ENCODE data around the gene HSD17B8.
A peak's percentile ranks its signal among the peaks of the same experiment; 100 is the strongest.

Gene HSD17B8

DNA sequence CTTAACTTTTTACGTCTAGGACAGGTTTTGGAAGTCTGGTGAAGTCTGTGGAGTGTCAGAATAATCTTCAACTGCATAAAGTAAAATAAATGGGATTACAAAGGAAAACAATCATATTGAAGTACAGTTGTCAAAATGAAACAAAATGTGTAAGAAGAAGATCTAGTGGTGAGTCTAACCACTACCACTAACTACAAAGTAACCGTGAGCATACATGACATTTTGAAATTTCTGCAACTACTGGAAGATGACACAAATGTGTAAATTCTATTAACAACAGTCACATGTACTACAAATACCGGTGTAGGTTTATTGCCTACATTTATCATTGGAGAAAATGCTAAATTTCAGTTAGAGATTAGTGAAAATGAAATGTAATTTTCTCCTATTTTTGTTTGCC, 37.5 kb downstream of the HSD17B8 start:
- DNase-seq (ENCODE audit: low spot score), result no peak

DNA sequence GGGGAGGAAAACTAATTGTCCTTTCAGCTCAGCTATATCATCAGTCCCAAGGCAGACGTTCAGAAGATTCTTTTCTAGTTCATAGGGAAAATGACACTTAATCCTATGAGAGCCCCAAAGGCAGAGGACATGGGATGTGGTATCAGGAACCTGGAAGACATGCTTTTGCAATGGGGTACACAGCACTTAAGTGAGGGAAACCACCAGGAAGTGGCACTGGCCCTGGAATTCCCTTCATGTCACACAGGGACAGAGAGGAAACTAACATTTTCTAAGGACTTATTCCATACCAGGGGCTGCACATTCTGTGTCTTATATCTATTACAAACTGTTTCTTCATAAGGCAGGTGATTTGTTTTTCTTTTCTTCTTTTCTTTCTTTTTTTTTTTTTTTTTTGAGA, 39.0 kb downstream of the HSD17B8 start:
- DNase-seq (ENCODE audit: low spot score), result no peak

DNA sequence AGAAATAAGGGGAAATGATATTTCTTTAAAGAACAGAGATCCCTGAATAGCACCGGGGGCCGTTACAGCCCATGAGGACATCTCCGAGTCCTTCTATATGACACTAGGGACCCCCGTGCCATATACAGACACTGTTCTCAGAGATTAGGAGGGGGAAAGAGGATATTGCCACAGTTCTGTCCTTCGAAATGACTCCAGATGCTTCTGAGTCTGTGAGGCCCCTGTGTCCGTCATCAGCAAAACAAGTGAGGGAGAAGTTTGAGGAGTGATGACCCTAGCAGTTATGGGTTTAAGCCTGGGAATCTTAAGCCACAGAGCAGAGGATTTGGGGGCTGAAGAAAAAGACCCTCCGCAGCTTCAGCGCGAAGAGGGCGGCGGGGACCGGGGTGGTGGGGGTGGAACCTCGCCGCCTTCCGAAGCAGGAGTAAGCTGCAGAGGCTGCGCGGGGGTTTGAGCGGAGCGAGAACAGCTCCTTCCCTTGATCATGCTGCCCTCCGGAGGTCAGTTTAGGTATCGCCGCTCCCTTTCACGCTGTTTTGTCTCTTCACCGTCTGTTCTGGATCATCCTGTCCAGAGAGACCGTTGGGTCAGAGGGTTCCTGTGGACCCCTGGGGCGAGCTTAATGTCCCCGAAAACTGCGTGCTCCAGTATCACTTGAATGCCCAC, 43.7 kb downstream of the HSD17B8 start:
- peak; percentile 92 for DNase-seq (ENCODE audit: low spot score)

- no peak for DNase-seq (ENCODE audit: low spot score)
These were observed 44.1 kb downstream of the HSD17B8 start for GRCh38 chr6:33248643-33248931.

- DNase-seq (ENCODE audit: low spot score), result peak; percentile 100
These were observed 44.7 kb downstream of the HSD17B8 start for GRCh38 chr6:33248932-33249731.

DNA sequence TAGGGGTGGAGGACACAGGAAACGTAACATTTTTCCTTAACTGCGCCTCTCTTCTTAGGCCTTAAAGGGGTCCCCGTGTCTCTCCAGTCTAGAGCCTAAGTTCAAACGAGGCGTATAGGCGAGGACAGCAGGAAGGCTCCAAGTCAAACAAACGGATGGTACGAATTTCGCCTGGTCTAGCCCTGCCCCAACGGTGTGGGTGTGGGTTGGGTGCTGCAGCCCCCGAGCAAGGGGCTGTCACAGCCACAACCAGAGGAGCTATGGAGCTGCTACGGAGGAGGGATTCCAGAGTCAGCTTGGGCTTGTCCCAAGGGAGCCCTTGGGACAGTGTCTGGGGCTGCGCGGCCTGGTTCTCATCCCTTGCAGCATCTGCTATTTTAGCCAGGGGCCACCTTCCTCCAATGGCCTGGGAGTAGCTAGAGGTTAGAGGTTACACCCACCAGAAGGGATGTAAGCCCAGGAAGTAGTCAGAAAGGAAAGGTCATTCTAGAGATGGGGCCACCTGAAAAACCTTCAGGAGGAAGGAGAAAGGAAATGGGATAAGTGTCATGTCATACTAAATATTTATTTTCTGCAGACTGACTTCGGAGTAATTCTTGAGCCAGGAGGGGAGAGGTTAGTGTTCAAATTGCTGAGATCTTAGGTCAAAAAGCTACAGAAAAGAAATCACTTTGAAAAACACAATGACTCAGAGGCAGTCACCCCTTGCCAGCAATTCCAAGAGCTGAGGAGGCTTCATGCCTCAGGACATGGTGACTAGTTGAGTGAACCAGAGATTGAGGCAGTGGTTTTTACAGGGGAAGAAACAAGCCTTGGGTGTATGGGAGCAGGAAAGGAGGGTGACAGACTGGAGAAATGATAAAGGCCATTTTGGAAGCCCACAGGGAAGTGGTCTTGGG, 45.5 kb downstream of the HSD17B8 start:
- no peak for DNase-seq (ENCODE audit: low spot score)

GRCh38 chr6:33250731-33251130, 46.3 kb downstream of the HSD17B8 start:
- DNase-seq (ENCODE audit: low spot score), result no peak

DNA sequence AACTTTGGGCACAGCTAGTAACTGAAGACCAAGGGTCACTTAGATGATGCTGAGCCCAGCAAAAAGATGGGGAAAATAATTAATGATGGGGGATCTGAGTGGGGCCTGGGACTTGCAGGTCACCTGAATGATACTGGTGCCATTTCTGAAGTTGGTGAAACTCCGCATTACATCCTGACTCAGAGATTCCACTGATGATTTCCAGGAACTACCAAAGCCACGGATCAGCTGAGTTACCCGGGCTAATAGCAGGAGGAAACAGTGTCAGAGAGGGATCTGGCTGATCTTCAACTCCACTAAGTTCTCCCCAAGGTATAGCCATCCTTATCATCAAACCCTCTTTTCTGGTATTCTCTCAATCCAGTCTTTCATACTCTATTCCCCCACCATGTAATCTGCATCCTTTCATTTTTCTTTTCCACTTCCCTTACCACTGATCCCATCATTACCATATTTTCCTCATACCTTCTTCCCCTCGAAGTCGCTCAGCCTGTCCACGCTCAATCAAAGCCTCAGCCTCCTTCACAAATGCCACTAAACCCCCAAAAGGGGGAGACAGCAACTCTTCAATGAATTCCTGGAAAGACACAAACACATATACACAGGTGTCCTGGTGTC, 47.0 kb downstream of the HSD17B8 start:
- no peak for DNase-seq (ENCODE audit: low spot score)

- no peak for DNase-seq (ENCODE audit: low spot score)
These were observed 48.3 kb downstream of the HSD17B8 start for GRCh38 chr6:33252759-33253158.

DNA sequence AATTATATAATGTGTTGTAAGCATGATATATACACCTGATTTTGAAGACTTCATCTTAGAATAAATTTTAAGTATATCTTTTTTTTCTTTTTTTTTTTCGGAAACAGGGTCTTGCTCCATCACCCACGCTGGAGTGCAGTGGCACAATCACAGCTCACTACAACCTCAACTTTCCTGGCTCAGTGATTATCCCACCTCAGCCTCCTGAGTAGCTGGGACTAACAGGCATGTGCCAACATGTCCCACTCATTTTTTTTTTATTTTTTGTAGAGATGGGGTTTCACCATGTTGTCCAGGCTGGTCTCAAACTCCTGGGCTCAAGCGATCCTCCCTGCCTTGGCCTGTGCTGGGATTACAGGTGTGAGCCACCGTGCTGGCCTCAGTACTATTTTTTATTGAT, 50.1 kb downstream of the HSD17B8 start:
- DNase-seq (ENCODE audit: low spot score), result no peak

Measured in cerebellar cortex (tissue), 1 donor.